ENCODE results near the gene NABP1. TPM values are rescaled to one million over a fixed set of nuclear protein-coding genes. Genes with fewer than 3 reads are reported as not detected.
"Not testable (repeated sequence)": the region's sequence is repeated elsewhere in the genome, so short reads cannot be mapped to it uniquely, and the experiment has no call there.

NABP1 gene
- polyA plus RNA-seq (2014; cell fraction: cytosol; rRNA removed), result 1.0 and 2.0 TPM in 2 replicates
- 5.0 and 6.6 TPM in 2 replicates for polyA plus RNA-seq (2014; cell fraction: nucleus; rRNA removed)

GRCh38 chr2:191677646-191678436 is at the start of gene NABP1:
TSS of gene NABP1 (plus strand) at chr2:191678136. CDS start at chr2:191678615, 479 bp downstream.
- peak; percentile 94 for DNase-seq (ENCODE audit: low spot score)

GRCh38 chr2:191629001-191629453 is 48.9 kb upstream of the NABP1 start:
- no peak for DNase-seq (ENCODE audit: low spot score)

- DNase-seq (ENCODE audit: low spot score), result no peak
Measured at GRCh38 chr2:191629976-191630712, 47.8 kb upstream of the NABP1 start.

- no peak for DNase-seq (ENCODE audit: low spot score)
Measured at GRCh38 chr2:191631754-191632153, 46.2 kb upstream of the NABP1 start.

- DNase-seq (ENCODE audit: low spot score), result no peak
Measured at GRCh38 chr2:191632426-191632825, 45.5 kb upstream of the NABP1 start.

- DNase-seq (ENCODE audit: low spot score), result no peak
Measured at GRCh38 chr2:191634791-191635190, 43.1 kb upstream of the NABP1 start.

GRCh38 chr2:191635333-191636234 is 42.4 kb upstream of the NABP1 start:
- no peak for DNase-seq (ENCODE audit: low spot score)

- no peak for DNase-seq (ENCODE audit: low spot score)
Measured at GRCh38 chr2:191636235-191636543, 41.7 kb upstream of the NABP1 start.

- DNase-seq (ENCODE audit: low spot score), result no peak
Measured at GRCh38 chr2:191636586-191636985, 41.4 kb upstream of the NABP1 start.

GRCh38 chr2:191637182-191638078 is 40.5 kb upstream of the NABP1 start:
- no peak for DNase-seq (ENCODE audit: low spot score)

GRCh38 chr2:191638079-191638801 is 39.7 kb upstream of the NABP1 start:
- DNase-seq (ENCODE audit: low spot score), result no peak

- no peak for DNase-seq (ENCODE audit: low spot score)
Measured at GRCh38 chr2:191638802-191639172, 39.1 kb upstream of the NABP1 start.

GRCh38 chr2:191641609-191642008 is 36.3 kb upstream of the NABP1 start:
- DNase-seq (ENCODE audit: low spot score), result no peak

GRCh38 chr2:191642541-191642940 is 35.4 kb upstream of the NABP1 start:
- no peak for DNase-seq (ENCODE audit: low spot score)

- DNase-seq (ENCODE audit: low spot score), result no peak
Measured at GRCh38 chr2:191643429-191643828, 34.5 kb upstream of the NABP1 start.

- not testable (repeated sequence) for DNase-seq (ENCODE audit: low spot score)
Measured at GRCh38 chr2:191644613-191645012, 33.3 kb upstream of the NABP1 start.

GRCh38 chr2:191645032-191645431 is 32.9 kb upstream of the NABP1 start:
- DNase-seq (ENCODE audit: low spot score), result no peak

- DNase-seq (ENCODE audit: low spot score), result no peak
Measured at GRCh38 chr2:191645434-191646162, 32.3 kb upstream of the NABP1 start.

GRCh38 chr2:191646163-191646902 is 31.6 kb upstream of the NABP1 start:
- DNase-seq (ENCODE audit: low spot score), result no peak
